ENCODE results near the gene SGPL1.

SGPL1 gene

GRCh38 chr10:70885481-70885880 is 69.7 kb downstream of the SGPL1 start:
- no peak for DNase-seq (ENCODE audit: low read depth)

GRCh38 chr10:70885931-70886903 is 70.5 kb downstream of the SGPL1 start:
- DNase-seq (ENCODE audit: low read depth) = no peak

- no peak for DNase-seq (ENCODE audit: low read depth)
Observed at GRCh38 chr10:70886921-70887665, 71.3 kb downstream of the SGPL1 start.

GRCh38 chr10:70887804-70888800 is 72.4 kb downstream of the SGPL1 start, which contains the start of gene PCBD1:
PCBD1 (minus strand) TSS chr10:70888565; CDS start chr10:70888533, 32 bp downstream.
- DNase-seq (ENCODE audit: low read depth) = peak; percentile 67

DNA sequence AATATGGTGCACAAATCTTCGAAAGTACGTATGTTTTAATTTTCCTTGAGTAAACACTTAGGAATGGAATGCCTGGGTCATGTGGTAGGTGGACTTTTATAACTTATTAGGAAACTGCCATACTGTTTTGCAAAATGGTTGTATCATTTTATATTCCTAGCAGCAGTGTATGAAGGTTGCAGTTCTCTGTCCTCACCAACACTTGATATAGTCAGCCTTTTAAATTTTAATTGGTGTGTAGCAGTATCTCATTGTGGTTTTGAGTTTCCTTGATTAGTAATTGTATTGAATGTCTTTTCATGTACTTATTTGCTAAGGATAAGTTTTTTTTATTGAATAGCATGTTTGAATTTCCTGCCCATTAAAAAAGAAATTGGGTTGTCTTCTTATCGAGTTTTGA is 73.5 kb downstream of the SGPL1 start:
- no peak for DNase-seq (ENCODE audit: low read depth)

- no peak for DNase-seq (ENCODE audit: low read depth)
Observed at GRCh38 chr10:70890917-70891431, 75.2 kb downstream of the SGPL1 start.

DNA sequence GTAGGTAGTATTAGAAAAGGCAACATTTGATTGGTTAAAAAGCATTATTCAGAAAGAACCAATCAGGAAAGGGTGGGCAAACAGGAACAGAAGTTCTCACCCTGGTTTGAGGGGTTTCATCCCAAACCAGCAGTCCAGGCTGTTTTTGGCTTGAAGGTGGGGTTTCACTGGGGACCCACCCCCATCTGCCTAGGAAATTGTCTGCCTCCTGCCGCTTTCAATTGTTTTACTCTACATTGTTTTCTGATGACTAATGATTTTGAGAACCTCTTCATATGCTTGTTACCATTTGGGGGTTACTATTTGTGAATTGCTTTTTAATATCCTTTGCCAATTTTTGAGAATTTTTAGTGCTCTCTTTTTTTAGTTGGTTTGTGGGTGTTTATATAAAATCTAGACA is 75.9 kb downstream of the SGPL1 start:
- no peak for DNase-seq (ENCODE audit: low read depth)

DNA sequence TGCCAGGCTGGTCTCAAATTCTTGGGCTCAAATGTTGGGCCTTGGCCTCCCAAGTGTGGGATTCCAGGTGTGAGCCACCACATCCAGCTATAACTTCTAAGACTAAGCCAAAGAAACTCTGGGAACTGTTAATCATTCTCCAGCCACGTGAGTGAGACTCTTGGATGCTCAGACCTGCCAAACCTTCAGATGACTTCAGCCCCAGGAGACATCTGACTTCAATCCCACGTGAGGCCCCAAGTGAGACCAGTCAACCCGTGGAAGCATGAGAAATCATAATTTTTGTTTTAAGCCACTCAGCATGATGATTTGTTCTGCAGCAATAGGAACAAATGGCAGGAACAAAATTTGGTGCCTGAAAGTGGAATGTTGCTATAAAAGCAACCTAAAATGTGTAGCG is 76.9 kb downstream of the SGPL1 start:
- no peak for DNase-seq (ENCODE audit: low read depth)

DNA sequence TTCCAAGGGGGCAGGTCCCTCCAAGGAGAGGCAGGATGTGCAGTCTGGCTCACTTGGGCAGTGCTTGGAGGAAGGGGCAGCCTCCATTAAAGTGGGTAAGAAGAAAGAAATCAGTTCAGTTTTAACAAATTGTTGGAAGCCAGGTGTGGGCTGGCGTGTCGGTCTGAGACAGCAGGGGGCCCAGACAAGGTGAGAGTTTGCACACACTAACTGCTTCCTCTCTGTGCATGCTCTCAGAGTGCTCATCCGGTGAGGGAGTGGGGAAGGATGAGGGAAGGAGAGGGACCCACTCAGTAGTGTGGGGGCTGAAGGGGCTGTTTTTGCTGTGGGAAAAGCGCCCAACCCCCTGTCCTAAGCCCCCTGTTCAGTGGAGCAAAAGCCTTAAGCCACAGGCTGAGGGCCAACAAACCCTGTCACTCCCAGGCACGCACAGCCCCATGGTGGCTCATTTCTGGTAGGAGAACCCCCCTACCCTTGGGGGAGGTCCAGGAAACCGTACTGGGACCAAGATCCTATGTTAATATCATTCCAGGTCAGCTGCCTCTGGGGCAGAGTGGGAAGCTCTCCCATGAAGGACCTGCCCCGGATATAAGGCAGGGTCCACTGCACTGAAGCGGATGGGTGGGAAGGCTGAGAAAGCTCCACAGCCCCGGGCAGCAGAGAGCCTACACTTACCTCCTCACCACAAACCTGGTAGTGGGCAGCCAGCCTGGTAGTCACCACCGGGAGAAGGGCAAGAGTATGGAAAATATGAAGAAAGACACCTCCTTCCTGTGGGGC is 77.7 kb downstream of the SGPL1 start:
- no peak for DNase-seq (ENCODE audit: low read depth)

GRCh38 chr10:70894416-70894815 is 78.7 kb downstream of the SGPL1 start:
- no peak for DNase-seq (ENCODE audit: low read depth)

DNA sequence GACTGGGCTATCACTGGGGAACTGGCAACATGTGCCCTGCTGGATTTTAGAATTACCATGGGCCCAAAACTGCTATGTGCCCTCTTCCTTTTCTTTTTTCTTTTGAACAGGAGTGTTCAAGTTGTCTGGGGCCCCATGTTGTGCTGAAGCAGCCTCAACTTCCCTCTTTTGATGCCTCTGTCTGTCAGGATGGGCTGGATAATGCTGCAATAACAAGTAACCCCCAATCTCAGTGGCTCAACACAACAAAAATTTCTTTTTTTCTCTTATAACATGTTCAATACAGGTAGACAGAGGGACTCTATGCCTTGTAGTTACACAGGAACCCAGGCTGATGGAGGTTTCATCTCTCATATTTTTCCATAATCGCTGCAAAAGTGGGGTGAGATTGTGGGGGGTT is 80.8 kb downstream of the SGPL1 start:
- no peak for DNase-seq (ENCODE audit: low read depth)

- no peak for DNase-seq (ENCODE audit: low read depth)
Observed at GRCh38 chr10:70898687-70899086, 82.9 kb downstream of the SGPL1 start.

DNA sequence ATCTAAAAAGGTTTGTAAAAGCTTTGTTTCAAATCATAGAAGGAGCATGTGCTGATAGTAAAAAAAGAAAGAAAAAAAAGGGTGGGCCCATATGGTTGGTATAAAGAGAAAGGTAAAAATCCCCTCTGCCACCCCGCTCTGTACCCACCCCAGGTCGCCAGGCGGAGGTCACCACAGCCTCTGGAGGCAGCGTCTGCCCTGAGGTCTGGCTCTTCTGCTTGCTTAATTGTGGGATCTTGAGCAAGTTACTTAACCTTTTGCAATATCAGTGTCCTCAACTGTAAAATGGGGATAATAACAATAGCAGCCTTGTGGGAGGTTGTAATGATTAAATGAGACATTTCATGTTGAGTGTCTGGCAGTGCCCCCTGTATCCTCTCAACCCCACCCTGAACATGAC is 83.3 kb downstream of the SGPL1 start:
- no peak for DNase-seq (ENCODE audit: low read depth)

- no peak for DNase-seq (ENCODE audit: low read depth)
Observed at GRCh38 chr10:70901276-70901878, 85.6 kb downstream of the SGPL1 start.

DNA sequence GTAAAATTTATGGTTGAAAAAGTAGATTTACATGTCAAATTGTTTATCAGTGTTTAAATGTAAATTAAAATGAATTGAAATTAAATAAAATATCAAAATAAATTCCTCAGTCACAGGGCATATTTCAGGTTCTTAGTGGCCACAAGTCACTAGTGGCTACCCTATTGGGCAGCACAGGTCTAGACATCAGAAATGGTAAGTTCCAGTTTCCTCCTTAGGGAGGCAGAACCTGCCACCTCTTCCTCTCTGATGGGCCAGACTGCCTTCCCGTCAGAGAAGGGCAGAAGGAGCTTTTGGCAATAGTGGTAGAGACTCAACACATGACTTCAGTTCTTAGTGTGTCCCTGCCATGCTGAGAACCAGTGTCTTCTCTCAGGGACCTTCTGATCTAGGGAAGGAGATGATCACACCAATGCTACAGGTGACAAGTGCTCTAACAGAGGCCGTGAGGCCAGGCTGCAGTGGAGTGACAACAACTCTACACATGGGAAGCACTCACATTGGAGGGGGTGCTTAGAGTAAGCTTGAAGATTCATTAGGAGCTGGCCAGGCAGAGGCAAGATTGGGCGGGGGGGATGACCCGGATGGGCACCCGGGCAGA is 87.0 kb downstream of the SGPL1 start:
- DNase-seq (ENCODE audit: low read depth) = no peak

DNA sequence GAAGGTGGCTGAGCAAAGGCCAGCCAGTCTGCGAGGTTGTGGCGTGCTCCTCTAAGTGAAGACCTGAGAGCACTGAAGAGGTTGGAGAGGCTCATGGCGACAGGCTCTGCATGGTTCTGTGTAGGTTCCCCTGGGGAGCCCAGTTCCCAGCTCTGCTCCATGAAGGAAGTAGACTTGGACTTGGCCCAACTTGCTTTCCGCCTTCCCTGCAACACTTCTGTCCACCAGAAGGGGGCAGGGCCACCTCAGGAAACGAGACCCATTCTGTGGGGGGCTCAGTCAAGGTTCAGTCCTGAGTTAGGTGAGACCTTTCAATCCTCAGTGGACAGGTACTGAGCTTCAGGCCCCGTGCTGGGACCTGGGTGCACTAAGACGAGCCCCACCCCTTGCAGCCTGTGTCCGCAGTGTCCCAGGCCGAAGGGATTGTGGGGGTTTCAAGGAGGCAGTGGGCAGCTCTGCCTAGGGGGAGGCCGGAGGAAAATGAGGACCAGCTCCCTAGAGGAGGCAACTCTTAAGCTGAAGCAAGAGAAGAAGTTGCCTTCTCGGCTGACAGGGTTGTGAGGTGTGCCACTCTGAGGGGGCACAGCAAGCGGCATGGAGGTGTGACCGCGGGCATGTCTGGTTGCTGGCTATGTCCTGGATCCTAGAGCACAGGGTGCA is 87.6 kb downstream of the SGPL1 start:
- no peak for DNase-seq (ENCODE audit: low read depth)

- DNase-seq (ENCODE audit: low read depth) = no peak
Observed at GRCh38 chr10:70905071-70906021, 89.6 kb downstream of the SGPL1 start.

Data from stimulated activated CD8-positive, alpha-beta memory T cell treated with anti-CD3 and anti-CD28 coated beads, Interleukin-12 subunit alpha, Interleukin-12 subunit beta, amount 100 ng/mL, for 4 hours (primary cell).